AG09319 (cell line): ENCODE results near the gene CCNA1.

Source experiments
- DNase-seq: peaks from one replicate; pipeline ENCODE4 v3.0.0-alpha.2; 2010; ENCODE audit warnings: low read depth; ENCODE audit errors: extremely low read depth
- TF ChIP-seq, protein P1 (sequence below): IDR thresholded peaks from 2 replicates; pipeline ENCODE4 v1.5.1; 2011; ENCODE audit warnings: low read depth, mild to moderate bottlenecking, inconsistent platforms, low read length, moderate library complexity

The CCNA1 gene

DNA sequence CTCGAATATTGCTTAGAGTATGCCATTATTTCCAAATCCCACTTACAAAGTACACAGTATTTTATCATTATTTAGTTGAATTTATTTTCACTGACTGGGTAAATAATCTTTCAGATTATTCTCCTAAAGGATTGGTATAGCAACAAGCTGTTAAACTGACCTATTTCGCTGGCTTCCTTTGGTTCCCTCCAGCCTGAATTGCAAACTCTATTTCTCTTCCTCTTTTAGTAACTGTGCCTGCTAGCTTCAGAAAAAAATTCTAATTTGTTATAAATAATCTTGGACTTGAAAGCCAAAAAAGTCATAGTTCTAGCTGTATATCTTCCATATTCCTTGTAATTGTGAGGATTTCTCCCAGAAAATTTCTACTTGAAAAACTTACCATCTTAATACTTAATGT is 15.0 kb upstream of the CCNA1 start:
- TF ChIP-seq, protein P1, sequence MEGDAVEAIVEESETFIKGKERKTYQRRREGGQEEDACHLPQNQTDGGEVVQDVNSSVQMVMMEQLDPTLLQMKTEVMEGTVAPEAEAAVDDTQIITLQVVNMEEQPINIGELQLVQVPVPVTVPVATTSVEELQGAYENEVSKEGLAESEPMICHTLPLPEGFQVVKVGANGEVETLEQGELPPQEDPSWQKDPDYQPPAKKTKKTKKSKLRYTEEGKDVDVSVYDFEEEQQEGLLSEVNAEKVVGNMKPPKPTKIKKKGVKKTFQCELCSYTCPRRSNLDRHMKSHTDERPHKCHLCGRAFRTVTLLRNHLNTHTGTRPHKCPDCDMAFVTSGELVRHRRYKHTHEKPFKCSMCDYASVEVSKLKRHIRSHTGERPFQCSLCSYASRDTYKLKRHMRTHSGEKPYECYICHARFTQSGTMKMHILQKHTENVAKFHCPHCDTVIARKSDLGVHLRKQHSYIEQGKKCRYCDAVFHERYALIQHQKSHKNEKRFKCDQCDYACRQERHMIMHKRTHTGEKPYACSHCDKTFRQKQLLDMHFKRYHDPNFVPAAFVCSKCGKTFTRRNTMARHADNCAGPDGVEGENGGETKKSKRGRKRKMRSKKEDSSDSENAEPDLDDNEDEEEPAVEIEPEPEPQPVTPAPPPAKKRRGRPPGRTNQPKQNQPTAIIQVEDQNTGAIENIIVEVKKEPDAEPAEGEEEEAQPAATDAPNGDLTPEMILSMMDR, result no peak
- no peak for DNase-seq

DNA sequence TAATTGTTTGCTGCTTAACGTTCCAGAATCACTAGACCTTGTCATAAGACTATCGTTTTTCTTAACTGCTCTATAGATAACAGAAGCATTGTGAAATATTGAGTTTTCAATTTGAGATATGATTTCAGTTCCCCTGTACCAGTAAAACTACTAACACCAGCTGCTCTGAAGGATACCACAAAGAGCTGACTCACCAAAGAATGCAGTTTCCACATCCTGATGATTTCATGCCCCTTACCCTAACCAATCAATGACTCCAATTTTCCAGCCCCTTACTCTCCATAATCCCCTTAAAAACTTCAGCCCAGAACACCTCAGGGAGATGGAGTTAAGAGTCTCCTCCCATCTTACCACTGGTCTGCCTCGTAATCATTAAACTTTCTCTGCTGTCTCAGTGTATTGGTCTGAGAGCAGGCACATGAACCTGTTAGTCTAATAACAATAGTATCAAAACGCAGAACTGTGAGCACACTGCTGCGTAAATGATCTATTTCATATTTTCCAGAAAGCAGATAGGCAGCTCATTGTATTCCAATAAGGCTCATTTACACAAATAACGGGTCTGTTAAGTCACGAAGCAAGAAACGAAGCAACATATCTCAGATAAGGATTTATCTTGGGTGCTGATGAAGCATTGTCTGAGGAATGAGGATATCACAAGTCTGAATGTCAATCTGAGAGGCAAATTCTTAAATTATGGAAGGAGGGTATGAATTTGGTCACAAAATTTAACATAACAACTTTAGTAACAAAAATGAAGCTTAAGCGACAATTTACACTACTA is 14.1 kb upstream of the CCNA1 start:
- TF ChIP-seq, protein P1, result no peak
- DNase-seq, result no peak

DNA sequence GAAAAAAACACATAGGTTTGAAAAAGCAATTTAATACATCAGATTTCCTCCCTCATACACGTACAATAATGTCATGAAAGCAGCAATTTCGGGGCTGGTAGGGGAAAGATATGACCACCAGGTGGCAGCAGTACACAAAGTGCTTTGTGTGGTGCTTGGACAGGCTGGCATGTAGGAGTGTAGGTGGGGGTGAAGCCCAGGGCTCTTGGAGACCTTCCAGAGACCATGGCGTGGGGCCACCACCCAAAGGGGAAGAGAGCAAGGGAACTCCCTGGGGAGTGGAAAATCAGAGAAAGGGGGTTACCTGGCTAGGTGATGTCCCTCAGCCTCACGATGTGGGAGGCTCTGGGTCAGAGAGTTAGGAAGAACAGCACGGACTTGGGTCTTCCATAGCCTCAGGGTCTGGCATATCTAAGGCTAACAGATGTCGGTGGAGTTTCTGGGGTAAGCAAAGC is 11.8 kb upstream of the CCNA1 start:
- peak; percentile 22 for DNase-seq
- TF ChIP-seq, protein P1, result peak; percentile 91

DNA sequence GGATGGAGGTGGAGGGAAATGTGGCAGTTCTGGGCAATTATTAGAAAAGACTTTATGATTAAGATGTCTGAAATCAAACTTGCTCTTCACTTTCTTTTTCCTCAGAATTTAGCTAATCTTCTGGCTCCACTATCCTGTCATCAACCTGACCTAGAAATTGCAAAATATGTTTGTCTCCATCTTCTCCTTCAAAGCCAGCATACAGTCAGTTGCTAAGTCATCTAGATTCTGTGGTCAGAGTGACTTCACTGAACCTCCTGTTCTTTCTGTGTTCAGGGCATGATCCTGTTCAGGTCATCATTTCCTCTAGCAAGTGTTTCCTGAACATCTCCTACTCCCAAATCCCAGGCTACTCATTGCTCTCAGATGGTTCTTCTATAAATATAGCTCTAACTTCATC is 10.8 kb upstream of the CCNA1 start:
- DNase-seq, result no peak
- TF ChIP-seq, protein P1, result no peak

DNA sequence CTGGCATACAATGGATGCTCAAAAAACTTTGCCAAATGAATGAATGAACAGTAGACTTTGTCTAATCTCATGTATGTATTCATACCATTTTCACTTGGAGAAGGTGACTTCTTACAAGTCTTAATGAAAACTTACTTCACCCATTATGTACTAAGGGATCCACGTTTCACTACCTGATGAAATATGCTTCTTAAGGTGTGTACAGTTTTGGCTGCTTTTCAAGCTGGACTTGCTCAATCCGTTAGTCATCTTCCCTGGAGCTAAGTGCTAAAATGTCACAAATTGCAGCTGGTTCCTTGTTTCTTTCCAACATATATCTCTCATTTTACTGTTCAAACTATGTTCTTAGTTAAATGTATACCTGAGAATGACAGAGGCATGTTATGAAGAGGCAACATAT is 4.2 kb upstream of the CCNA1 start:
- DNase-seq, result no peak
- TF ChIP-seq, protein P1, result no peak

DNA sequence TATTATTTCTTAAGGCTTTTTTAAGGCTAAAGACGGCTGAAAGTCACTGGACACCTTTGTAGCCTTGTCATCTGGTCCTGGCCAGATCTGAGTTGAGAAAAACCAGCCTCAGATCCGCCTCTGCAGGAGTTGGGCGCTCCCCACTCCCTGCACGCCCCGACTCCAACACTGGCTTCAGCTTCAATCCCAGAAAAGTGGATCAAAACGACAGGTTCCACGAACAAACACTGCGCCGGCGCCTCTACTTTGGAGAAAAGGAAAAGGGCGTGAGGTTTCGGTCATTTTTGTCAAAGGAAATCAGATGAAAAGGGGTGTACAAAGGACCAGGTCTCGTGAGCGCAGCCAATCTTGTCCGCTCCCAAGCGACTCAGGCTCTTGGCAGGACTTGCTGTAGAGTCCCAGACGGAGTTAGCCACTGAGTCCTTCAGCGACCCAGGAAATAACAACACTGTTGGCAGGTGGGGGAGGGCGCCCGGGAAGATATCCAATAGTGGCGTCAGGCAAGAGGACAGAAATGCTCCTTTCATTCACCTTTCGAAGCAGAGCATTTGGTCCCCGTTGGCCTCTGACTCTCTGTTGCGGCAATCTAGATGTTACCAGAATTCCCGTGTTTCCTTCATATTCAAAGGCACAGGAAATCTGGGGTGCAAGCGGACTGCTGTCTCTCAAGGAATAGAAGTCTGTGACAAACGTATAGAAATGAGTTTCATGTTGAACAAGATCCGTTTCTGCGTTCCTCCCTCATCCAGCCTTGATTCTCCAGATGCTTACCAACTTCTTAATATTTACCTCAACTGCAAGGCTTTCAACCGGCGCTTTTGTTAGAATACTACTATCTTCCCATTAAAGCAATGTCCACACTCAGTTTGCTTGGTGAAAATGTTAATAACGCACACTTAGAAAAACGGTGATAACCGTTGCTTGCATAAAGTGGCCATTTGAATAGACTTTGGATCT is 1.8 kb upstream of the CCNA1 start:
- TF ChIP-seq, protein P1, result no peak
- DNase-seq, result no peak
